HG03457 (cell line): ENCODE measurements around the gene NUP210.

ENCODE experiments used
- ATAC-seq: cut with Tn5 transposase; IDR thresholded peaks from one replicate; pipeline ENCODE4 v1.9.1; 2021; ENCODE audit warnings: moderate number of reproducible peaks; ENCODE audit not compliant: unreplicated experiment

Gene NUP210

GRCh38 chr3:13325892-13326443 is 94.2 kb downstream of the NUP210 start:
- ATAC-seq = no peak

GRCh38 chr3:13324835-13325501 is 95.2 kb downstream of the NUP210 start:
- no peak for ATAC-seq

- no peak for ATAC-seq
Observed at GRCh38 chr3:13323822-13324221, 96.3 kb downstream of the NUP210 start.

GRCh38 chr3:13322324-13322723 is 97.8 kb downstream of the NUP210 start:
- ATAC-seq = no peak

GRCh38 chr3:13319564-13320220 is 100.4 kb downstream of the NUP210 start:
- ATAC-seq = no peak

GRCh38 chr3:13318626-13319470 is 101.3 kb downstream of the NUP210 start:
- ATAC-seq = no peak

- no peak for ATAC-seq
Observed at GRCh38 chr3:13317596-13318320, 102.4 kb downstream of the NUP210 start.

GRCh38 chr3:13316603-13317002 is 103.5 kb downstream of the NUP210 start:
- no peak for ATAC-seq

GRCh38 chr3:13314877-13315276 is 105.2 kb downstream of the NUP210 start:
- ATAC-seq = no peak

GRCh38 chr3:13313813-13314212 is 106.3 kb downstream of the NUP210 start:
- no peak for ATAC-seq

- no peak for ATAC-seq
Observed at GRCh38 chr3:13309004-13309403, 111.1 kb downstream of the NUP210 start.

GRCh38 chr3:13308380-13308801 is 111.7 kb downstream of the NUP210 start:
- no peak for ATAC-seq

GRCh38 chr3:13307041-13307440 is 113.1 kb downstream of the NUP210 start:
- no peak for ATAC-seq

GRCh38 chr3:13305623-13306022 is 114.5 kb downstream of the NUP210 start:
- ATAC-seq = no peak

- no peak for ATAC-seq
Observed at GRCh38 chr3:13303410-13303809, 116.7 kb downstream of the NUP210 start.

GRCh38 chr3:13301286-13301987 is 118.7 kb downstream of the NUP210 start:
- ATAC-seq = no peak

GRCh38 chr3:13300546-13301285 is 119.4 kb downstream of the NUP210 start:
- no peak for ATAC-seq

- ATAC-seq = no peak
Observed at GRCh38 chr3:13299531-13300155, 120.5 kb downstream of the NUP210 start.

- ATAC-seq = no peak
Observed at GRCh38 chr3:13296662-13297061, 123.5 kb downstream of the NUP210 start.
